ENCODE results near the gene TRAPPC14.

The TRAPPC14 gene

GRCh38 chr7:100105534-100105933 is 53.0 kb downstream of the TRAPPC14 start:
- DNase-seq (no peak), ATAC-seq (no peak)
- no peak overlapping the region for H3K4me3 Mint-ChIP-seq
- peaks cover 27% of the 10 kb centered on the region for H3K4me1 Mint-ChIP-seq
- no peak overlapping the region for H3K27ac Mint-ChIP-seq
- H3K9me3 Mint-ChIP-seq = no peaks in the 10 kb centered on the region
- H3K27me3 Mint-ChIP-seq = no peaks in the 10 kb centered on the region

Data from stimulated activated naive CD8-positive, alpha-beta T cell treated with anti-CD3 and anti-CD28 coated beads, Interleukin-15, amount 100 ng/mL, for 72 hours (primary cell).